ENCODE data around the gene MINK1.

Gene MINK1

GRCh38 chr17:4833178-4833940 is at the start of gene MINK1:
Gene MINK1, plus strand, starts transcription at chr17:4833340. Its CDS starts 244 bp downstream, at chr17:4833584.
- DNase-seq (ENCODE audit: low spot score) = peak; percentile 92

GRCh38 chr17:4785311-4786105 is 47.6 kb upstream of the MINK1 start:
- DNase-seq (ENCODE audit: low spot score) = no peak

GRCh38 chr17:4786106-4786511 is 47.0 kb upstream of the MINK1 start, which contains the start of gene VMO1:
Gene VMO1, minus strand, starts transcription at chr17:4786364. Its CDS starts 12 bp downstream, at chr17:4786352.
- DNase-seq (ENCODE audit: low spot score) = no peak

GRCh38 chr17:4786516-4786915 is 46.6 kb upstream of the MINK1 start:
- DNase-seq (ENCODE audit: low spot score) = no peak

DNA sequence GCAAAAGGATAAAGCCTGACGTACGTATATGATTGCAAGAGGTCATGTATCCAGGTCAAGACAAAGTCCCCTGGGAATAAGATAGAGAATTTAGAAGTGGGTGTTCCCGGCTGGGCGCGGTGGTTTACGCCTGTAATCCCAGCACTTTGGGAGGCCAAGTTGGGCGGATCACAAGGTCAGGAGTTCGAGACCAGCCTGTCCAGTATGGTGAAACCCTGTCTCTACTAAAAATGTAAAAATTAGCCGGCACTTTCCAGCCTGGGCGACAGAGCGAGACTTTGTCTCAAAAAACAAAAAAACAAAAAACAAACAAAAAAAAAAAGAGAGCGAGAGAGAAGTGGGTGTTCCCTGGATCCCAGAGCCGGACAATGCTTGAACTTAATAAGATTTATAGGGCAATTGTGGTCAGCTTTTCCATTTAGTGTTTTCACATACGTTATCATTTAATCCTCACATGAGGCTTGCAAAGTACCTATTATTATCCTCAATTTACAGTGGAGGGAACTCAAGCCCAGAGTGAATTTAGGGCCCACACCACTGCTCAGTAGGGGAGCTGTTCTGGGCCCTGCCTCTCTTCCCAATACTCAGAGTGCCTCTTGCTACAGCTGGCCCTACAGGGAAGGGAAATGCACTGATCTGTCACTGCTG is 44.9 kb upstream of the MINK1 start:
- DNase-seq (ENCODE audit: low spot score) = no peak

GRCh38 chr17:4788807-4789700 is 44.1 kb upstream of the MINK1 start, which contains the start of gene GLTPD2:
Gene GLTPD2, plus strand, starts transcription at chr17:4788964. Its CDS starts 48 bp downstream, at chr17:4789012.
- DNase-seq (ENCODE audit: low spot score) = no peak

- DNase-seq (ENCODE audit: low spot score) = no peak
Measured at GRCh38 chr17:4789701-4789950, 43.5 kb upstream of the MINK1 start.

DNA sequence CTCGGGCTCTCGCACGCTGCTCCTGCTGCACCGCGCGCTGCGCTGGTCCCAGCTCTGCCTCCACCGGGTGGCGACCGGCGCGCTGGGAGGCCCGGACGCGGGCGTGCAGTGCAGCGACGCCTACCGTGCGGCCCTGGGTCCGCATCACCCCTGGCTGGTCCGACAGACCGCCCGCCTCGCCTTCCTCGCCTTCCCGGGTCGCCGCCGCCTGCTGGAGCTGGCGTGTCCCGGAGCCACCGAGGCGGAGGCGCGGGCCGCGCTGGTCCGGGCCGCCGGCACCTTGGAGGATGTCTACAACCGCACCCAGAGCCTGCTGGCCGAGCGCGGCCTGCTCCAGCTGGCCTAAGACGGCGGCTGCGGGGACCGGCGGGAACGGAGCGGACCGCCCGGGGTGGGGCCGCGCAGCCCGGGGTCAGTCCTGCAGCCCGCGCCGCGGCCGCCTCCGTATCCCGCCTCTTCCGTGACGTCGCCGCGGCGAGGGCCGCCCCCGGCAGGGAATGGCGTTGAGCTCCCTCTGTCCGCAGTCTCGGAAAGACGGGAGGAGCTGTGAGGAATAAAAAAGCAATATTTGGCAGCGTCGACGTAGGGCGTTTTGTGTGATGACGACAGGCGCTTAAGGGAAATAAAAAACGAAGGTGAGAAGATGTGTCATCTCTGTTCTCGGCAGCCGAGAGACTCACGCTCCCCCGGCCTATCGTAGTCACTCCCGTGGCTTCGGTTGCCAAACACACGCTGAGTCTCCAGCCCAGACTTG is 43.0 kb upstream of the MINK1 start:
- DNase-seq (ENCODE audit: low spot score) = peak; percentile 74

DNA sequence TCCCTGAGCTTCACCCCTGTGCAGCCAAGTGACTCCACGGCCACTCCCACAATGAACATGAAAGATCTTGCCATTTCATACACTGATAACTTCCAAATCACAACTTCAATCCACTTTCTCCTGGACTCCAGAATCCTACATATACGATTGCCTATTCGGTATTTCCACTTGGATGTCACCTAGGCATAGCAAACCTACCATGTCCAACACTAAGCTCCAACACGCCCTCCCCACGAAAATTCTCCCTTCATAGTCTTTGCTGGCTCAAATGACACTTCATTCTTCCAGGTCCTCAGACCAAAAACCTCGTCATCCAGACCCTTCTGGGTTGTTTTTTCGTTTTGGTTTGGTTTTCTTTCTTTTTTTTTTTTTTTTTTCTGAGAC is 42.4 kb upstream of the MINK1 start:
- no peak for DNase-seq (ENCODE audit: low spot score)

- DNase-seq (ENCODE audit: low spot score) = no peak
Measured at GRCh38 chr17:4795168-4795567, 38.0 kb upstream of the MINK1 start.

DNA sequence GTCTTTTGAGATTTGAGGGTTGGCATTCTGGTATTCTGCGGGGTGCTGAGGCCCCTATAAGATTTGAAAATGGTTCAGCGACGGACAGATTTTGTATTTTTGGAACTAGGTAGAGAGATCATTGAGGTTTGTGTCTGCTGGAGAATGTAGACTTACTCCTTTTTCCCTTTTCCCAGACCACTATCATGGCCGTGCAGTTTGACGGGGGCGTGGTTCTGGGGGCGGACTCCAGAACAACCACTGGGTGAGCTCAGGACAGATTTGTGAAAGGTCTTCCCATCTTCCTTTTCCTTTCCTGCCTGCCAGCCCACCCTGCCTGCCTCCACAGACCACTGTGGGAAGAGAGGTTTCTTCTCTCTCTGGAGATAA is 36.6 kb upstream of the MINK1 start:
- DNase-seq (ENCODE audit: low spot score) = peak; percentile 39

GRCh38 chr17:4800462-4801196 is 32.5 kb upstream of the MINK1 start:
- no peak for DNase-seq (ENCODE audit: low spot score)

GRCh38 chr17:4802228-4802627 is 30.9 kb upstream of the MINK1 start, which contains the start of gene C17orf114:
Gene C17orf114, minus strand, starts transcription at chr17:4802328.
- DNase-seq (ENCODE audit: low spot score) = no peak

- peak; percentile 6 for DNase-seq (ENCODE audit: low spot score)
Measured at GRCh38 chr17:4806456-4806776, 26.7 kb upstream of the MINK1 start.

DNA sequence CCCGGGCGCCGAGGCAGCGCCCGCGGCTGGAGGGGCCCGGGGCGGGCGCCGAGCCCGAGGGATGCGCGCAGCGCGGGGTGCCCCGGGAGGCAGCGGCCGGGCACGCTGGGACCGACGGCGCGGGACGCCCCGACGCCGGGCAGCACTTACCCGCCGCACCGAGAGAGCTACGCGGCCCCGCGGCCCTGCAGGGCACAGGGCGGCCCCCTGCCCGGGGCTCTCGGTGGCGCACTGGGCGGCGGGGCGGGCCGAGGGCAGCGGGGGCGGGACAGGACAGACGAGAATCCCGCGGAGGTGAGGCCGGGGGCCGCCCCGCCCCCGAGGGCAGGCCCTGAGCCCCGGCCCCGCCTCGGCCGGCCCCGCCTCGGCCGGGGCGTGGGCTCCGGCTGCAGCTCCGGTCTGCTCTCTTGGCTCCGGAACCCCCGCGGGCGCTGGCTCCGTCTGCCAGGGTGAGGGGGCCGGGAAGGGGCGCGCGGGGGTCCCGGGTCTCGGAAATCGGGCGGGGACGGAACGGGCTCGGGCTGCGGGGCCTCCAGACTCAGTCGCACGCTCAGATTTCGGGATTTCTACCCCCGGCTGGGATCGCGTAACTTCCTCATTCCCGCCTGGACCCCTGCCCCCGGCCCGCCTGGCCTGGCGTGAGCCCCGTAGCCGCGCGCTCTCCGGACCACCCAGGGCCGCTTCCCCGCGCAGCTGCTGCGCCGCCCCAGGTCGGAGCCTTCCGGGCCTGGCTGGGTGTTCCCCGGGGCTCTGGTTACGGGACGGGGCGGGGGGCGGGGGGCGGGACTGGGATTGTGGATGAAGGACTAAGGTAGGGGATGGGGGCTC is 26.1 kb upstream of the MINK1 start, which contains the start of gene PLD2:
TSS of gene PLD2 (plus strand) at position 376 of the 828 bp plus-strand sequence. CDS start 621 bp downstream, outside the sequence.
- peak; percentile 77 for DNase-seq (ENCODE audit: low spot score)

DNA sequence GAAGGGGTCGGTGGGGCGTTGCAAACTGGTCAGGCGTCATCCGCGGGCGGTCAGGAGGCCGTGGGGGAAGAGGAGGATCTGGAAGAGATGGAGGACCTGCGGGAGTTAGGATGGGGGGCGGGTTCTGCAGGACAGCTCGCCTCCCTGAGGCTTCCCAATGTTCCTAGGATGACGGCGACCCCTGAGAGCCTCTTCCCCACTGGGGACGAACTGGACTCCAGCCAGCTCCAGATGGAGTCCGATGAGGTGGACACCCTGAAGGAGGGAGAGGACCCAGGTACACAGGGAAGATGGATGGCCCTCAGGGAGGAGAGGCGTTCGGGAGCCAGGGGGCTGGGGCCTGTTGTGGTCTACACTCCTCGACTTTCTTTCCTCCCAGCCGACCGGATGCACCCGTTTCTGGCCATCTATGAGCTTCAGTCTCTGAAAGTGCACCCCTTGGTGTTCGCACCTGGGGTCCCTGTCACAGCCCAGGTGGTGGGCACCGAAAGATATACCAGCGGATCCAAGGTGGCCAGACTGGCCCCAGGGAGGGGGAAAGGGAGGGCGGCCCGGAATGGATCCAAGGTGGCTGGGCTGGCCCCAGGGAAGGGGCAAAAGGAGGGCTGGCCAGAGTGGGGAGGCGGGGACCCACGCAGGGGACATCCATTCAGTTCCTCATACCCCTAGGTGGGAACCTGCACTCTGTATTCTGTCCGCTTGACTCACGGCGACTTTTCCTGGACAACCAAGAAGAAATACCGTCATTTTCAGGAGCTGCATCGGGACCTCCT is 25.3 kb upstream of the MINK1 start:
- no peak for DNase-seq (ENCODE audit: low spot score)

DNA sequence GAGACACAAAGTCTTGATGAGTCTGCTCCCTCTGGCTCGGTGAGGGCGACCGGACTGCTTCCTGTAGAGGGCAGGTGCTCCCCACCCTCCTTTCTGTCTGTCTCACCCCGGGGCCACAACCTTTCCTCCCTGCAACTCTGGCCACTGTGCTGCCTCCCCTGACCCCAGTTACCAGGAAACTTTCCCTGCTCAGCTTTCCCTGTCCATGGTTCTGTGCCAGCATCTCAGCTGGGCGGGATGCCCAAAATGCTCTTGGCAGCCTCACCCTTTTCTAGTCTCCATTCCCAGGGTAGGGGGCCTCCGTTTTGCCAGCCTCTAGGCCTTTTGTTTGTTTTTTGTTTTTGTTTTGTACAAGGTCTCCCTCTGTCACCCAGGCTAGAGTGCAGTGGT is 24.8 kb upstream of the MINK1 start:
- no peak for DNase-seq (ENCODE audit: low spot score)

DNA sequence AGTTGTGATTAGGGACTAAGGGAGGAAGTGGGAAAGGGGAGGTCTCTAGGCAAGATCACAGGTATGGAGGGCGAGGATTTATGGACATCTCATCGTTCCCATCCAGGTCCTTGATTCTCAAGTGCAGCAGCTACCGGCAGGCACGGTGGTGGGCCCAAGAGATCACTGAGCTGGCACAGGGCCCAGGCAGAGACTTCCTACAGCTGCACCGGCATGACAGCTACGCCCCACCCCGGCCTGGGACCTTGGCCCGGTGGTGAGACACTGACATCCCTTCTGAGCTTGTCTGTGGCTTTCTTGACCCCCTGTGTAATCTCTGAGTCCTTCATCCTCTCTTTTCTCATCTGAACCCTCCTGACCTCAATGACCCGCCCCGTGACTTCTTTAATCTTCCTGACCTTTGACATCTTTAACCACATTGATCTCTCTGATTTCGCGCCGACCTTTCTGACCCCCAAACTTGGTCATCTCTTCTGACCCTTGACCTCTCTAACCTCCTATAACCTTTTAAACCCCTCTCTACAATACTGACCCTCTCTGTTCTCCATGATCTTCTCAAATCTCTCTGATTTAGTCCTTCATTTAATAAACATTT is 22.3 kb upstream of the MINK1 start:
- peak; percentile 43 for DNase-seq (ENCODE audit: low spot score)
